GM12878 (cell line): Measurements from ENCODE around the gene RPS28. TPM values are rescaled to one million over a fixed set of nuclear protein-coding genes. Genes with fewer than 3 reads are reported as not detected.

Experiments used
- ATAC-seq: fragments of 200-7000 bp; cut with Tn5 transposase; 3 replicates; pipeline ENCODE4 v1.9.1; 2020; ENCODE audit warnings: mild to moderate bottlenecking, moderate library complexity
- BruUV-seq: library from RNA; stranded (reverse); fragments of 400-500 nt; replicated peaks from 2 replicates; lab custom pipeline; 2021; lab: Mats Ljungman, UMichigan
- CTCF ChIA-PET: fragments of 300-600 bp; sonication (Branson Sonifier 250); formaldehyde crosslinking; extraction: SDS; loops from one replicate; lab custom pipeline; 2021; ENCODE audit warnings: inconsistent platforms; lab: Yijun Ruan, JAX
- POLR2A ChIA-PET: fragments of 350-600 bp; formaldehyde crosslinking; extraction: SDS; loops from one replicate; lab custom pipeline; 2021; ENCODE audit warnings: inconsistent platforms; lab: Charles Lee
- RAD21 ChIA-PET: fragments of 300-600 bp; sonication (Branson Sonifier 250); formaldehyde crosslinking; loops from one replicate; lab custom pipeline; 2023; ENCODE audit warnings: antibody characterized with exemption; ENCODE audit not compliant: unreplicated experiment; lab: Charles Lee
- SMC1A ChIA-PET: fragments of 300-600 bp; sonication (Branson Sonifier 250); formaldehyde crosslinking; loops from one replicate; lab custom pipeline; 2023; ENCODE audit not compliant: unreplicated experiment, uncharacterized antibody; lab: Charles Lee
- DNase-seq: peaks from one replicate; pipeline ENCODE4 v3.0.0-alpha.2; 2011; ENCODE audit warnings: low read depth, low spot score
- FAIRE-seq: peaks from 3 replicates; lab custom pipeline; 2011; peaks lifted over from hg19 to GRCh38; lab: Jason Lieb, UNC
- H2AFZ ChIP-seq: 2 replicates; pipeline ENCODE4 v1.6.0; 2011; ENCODE audit warnings: low read depth, low read length, control low read depth; ENCODE audit not compliant: control insufficient read depth
- H3K27ac ChIP-seq: 2 replicates; pipeline ENCODE4 v1.5.1; 2011; ENCODE audit warnings: control low read depth; ENCODE audit not compliant: control insufficient read depth, insufficient read depth
- H3K27me3 ChIP-seq, 2 experiments: replicated peaks in 1 of 2; 2 replicates each; pipeline versions ENCODE4 v1.6.0 to v1.6.1; 2011; ENCODE audit warnings: low read length in 1 of 2; ENCODE audit not compliant: control insufficient read depth in 2 of 2, insufficient read depth in 2 of 2
- H3K36me3 ChIP-seq, 2 experiments: 2 replicates each; pipeline ENCODE4 v1.5.1; 2011; ENCODE audit warnings: low read length in 1 of 2; ENCODE audit not compliant: control insufficient read depth in 2 of 2, insufficient read depth in 2 of 2
- H3K4me1 ChIP-seq: 2 replicates; pipeline ENCODE4 v1.6.1; 2011; ENCODE audit warnings: mild to moderate bottlenecking, low read length, moderate library complexity, mixed read lengths; ENCODE audit not compliant: control insufficient read depth, insufficient read depth
- H3K4me2 ChIP-seq: 2 replicates; pipeline ENCODE4 v1.6.0; 2011; ENCODE audit warnings: control low read depth; ENCODE audit not compliant: control insufficient read depth, insufficient read depth
- H3K4me3 ChIP-seq: fragments of 200-600 bp; sonication (generic); 2 replicates; pipeline ENCODE4 v1.5.1; 2016
- H3K79me2 ChIP-seq: 2 replicates; pipeline ENCODE4 v1.6.0; 2011; ENCODE audit warnings: low read length; ENCODE audit not compliant: control insufficient read depth, insufficient read depth
- H3K9ac ChIP-seq: 2 replicates; pipeline ENCODE4 v1.8.0; 2011; ENCODE audit warnings: low read length, control low read depth, mixed read lengths; ENCODE audit not compliant: control insufficient read depth, insufficient read depth
- H3K9me3 ChIP-seq: replicated peaks from 3 replicates; pipeline ENCODE4 v1.5.1; 2011; ENCODE audit warnings: mild to moderate bottlenecking, low read length; ENCODE audit not compliant: control insufficient read depth, insufficient read depth
- H4K20me1 ChIP-seq: 2 replicates; pipeline ENCODE4 v1.6.0; 2011; ENCODE audit not compliant: control insufficient read depth, insufficient read depth
- ATF2 ChIP-seq: IDR thresholded peaks from 2 replicates; pipeline ENCODE4 v1.6.1; 2012; ENCODE audit warnings: low read length, inconsistent platforms
- ATF3 ChIP-seq: IDR thresholded peaks from 2 replicates; pipeline ENCODE4 v1.6.1; 2011; ENCODE audit warnings: low read depth, mild to moderate bottlenecking, low read length, moderate library complexity, borderline replicate concordance; ENCODE audit errors: extremely low read depth
- ATF7 ChIP-seq: fragments of 450-650 bp; IDR thresholded peaks from 2 replicates; pipeline ENCODE4 v1.6.1; 2016; ENCODE audit warnings: low read depth, mild to moderate bottlenecking
- CREM ChIP-seq: IDR thresholded peaks from 2 replicates; pipeline ENCODE4 v1.6.1; 2014; ENCODE audit warnings: antibody characterized with exemption, low read depth
- HCFC1 ChIP-seq: fragments of 150-350 bp; IDR thresholded peaks from 2 replicates; pipeline ENCODE4 v1.6.1; 2014; ENCODE audit warnings: low read length
- HDAC2 ChIP-seq: fragments of 200-600 bp; sonication (generic); IDR thresholded peaks from 2 replicates; pipeline ENCODE4 v1.6.1; 2017
- MTA2 ChIP-seq: fragments of 450-650 bp; IDR thresholded peaks from 2 replicates; pipeline ENCODE4 v1.6.1; 2016; ENCODE audit warnings: low read depth, mild to moderate bottlenecking, moderate library complexity
- MTA3 ChIP-seq: IDR thresholded peaks from 2 replicates; pipeline ENCODE4 v1.6.1; 2012; ENCODE audit warnings: low read length, inconsistent platforms, borderline replicate concordance
- MYC ChIP-seq: IDR thresholded peaks from 2 replicates; pipeline ENCODE4 v1.6.1; 2011; ENCODE audit warnings: mild to moderate bottlenecking, low read length, moderate library complexity, inconsistent platforms; ENCODE audit not compliant: insufficient read depth, insufficient replicate concordance, insufficient read length, severe bottlenecking
- RB1 ChIP-seq: fragments of 450-650 bp; formaldehyde crosslinking; IDR thresholded peaks from 2 replicates; pipeline ENCODE4 v1.6.1; 2017; ENCODE audit warnings: mild to moderate bottlenecking, borderline replicate concordance
- SREBF2 ChIP-seq: IDR thresholded peaks from 2 replicates; pipeline ENCODE4 v1.6.1; 2012; ENCODE audit warnings: mild to moderate bottlenecking, low read length
- TCF12 ChIP-seq: IDR thresholded peaks from 2 replicates; pipeline ENCODE4 v1.6.1; 2011; ENCODE audit warnings: low read depth, mild to moderate bottlenecking, low read length
- ZNF24 ChIP-seq: fragments of 450-650 bp; IDR thresholded peaks from 2 replicates; pipeline ENCODE4 v1.6.1; 2017; ENCODE audit warnings: antibody characterized with exemption, mild to moderate bottlenecking
- WGBS: methylation state at CpG from one replicate; pipeline ENCODE4 v1.1.6; 2016; ENCODE audit warnings: low lambda C conversion rate; ENCODE audit not compliant: insufficient replicate concordance, insufficient coverage; ENCODE audit errors: missing lambda C conversion rate; 5-methylcytosine and 5-hydroxymethylcytosine counted together
- in situ Hi-C: fragments of 300-500 bp; cut with MboI; formaldehyde crosslinking; loops from 9 replicates; pipeline ENCODE4 v1.14.3; 2018; ENCODE audit warnings: mixed read lengths
- intact Hi-C: fragments of 100-400 bp; cut with micrococcal nuclease; formaldehyde crosslinking; loops from one replicate; pipeline ENCODE4 v1.14.2; 2022; ENCODE audit not compliant: unreplicated experiment
- polyA plus RNA-seq, 11 experiments: library from polyadenylated mRNA; depleted of rRNA in 4 of 11; unstranded in 6 of 11; stranded (reverse) in 5 of 11; fragments of >200 nt; fragmentation: Nextera tagmentation in 4 of 11; fragmentation: Illumina TruSeq in 1 of 11; extraction: Ambion mirVana in 4 of 11; extraction: Trizol in 1 of 11; gene quantifications; 1 replicate in 1 of 11; 2 replicates in 10 of 11; pipeline versions ENCODE4 v1.2.1 to v1.2.3, GENCODE V29; 2011 to 2016; ENCODE audit warnings: inconsistent platforms in 2 of 11, missing spikeins in 2 of 11, low read depth in 1 of 11
- total RNA-seq, 4 experiments: library from RNA; depleted of rRNA in 3 of 4; stranded (reverse); fragments of >200 nt in 3 of 4; fragmentation: Illumina TruSeq in 1 of 4; extraction: Trizol in 1 of 4; gene quantifications; 2 replicates each; pipeline versions ENCODE4 v1.2.1 to v1.2.3, GENCODE V29; 2013 to 2021
- TF ChIP-seq, protein P1 (sequence below): IDR thresholded peaks from 2 replicates; pipeline ENCODE4 v1.6.1; 2012; ENCODE audit warnings: low read depth, low read length, improper control_type of control experiment

RPS28 gene
- total and polyA plus RNA-seq, 10 of the 15 experiments (the other 5 are each of a cell fraction or from before 2014, with no cell fraction given): 422 to 3,905 (median 1,580) TPM

GRCh38 chr19:8342316-8342683 lies 21.0 kb downstream of the RPS28 start:
- no peak overlapping the region for H3K4me3 ChIP-seq
- DNase-seq (no peak), ATAC-seq (no peak; the same call in 2 of the 3 replicates)
- intact Hi-C loops: no loop called here
- ChIA-PET RAD21 (no interaction called here), SMC1A (no interaction called here), POLR2A (no interaction called here)
- H3K27me3 ChIP-seq: no peaks in the 10 kb centered on the region; a peak in 2 of 4 replicates
- in situ Hi-C loops: no loop called here
- H3K79me2 ChIP-seq: no peaks in the 10 kb centered on the region
- no peak overlapping the region for H3K9ac ChIP-seq
- no peaks in the 10 kb centered on the region for H3K36me3 ChIP-seq
- BruUV-seq: no TSS peak
- H2AFZ ChIP-seq: no peak overlapping the region
- no peak for TF ChIP-seq MYC
- TF ChIP-seq HDAC2: no peak
- TF ChIP-seq SREBF2: no peak
- TF ChIP-seq ATF7: no peak
- no peak for TF ChIP-seq TCF12
- no peak for TF ChIP-seq CREM
- no peak for TF ChIP-seq RB1
- no peak for TF ChIP-seq HCFC1
- no peak for TF ChIP-seq MTA2
- no peak for TF ChIP-seq MTA3
- no peak for TF ChIP-seq ATF2
- no peak for TF ChIP-seq ATF3
- no peak for TF ChIP-seq ZNF24
- TF ChIP-seq, protein P1, sequence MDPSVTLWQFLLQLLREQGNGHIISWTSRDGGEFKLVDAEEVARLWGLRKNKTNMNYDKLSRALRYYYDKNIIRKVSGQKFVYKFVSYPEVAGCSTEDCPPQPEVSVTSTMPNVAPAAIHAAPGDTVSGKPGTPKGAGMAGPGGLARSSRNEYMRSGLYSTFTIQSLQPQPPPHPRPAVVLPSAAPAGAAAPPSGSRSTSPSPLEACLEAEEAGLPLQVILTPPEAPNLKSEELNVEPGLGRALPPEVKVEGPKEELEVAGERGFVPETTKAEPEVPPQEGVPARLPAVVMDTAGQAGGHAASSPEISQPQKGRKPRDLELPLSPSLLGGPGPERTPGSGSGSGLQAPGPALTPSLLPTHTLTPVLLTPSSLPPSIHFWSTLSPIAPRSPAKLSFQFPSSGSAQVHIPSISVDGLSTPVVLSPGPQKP: no peak
- TF ChIP-seq, all 136 proteins: peak for 0
- no peaks in the 10 kb centered on the region for H3K9me3 ChIP-seq
- no peak for FAIRE-seq
- 26% methylated on average over 14 of the region's 14 CpGs for WGBS
- peaks cover 3% of the 10 kb centered on the region for H3K4me1 ChIP-seq
- CTCF ChIA-PET: no interaction called here
- no peak overlapping the region for H3K27ac ChIP-seq
- no peak overlapping the region for H3K4me2 ChIP-seq
- H4K20me1 ChIP-seq: no peaks in the 10 kb centered on the region
